ENCODE data around the gene DMBX1. TPM values are rescaled to one million over a fixed set of nuclear protein-coding genes. Genes with fewer than 3 reads are reported as not detected.

The DMBX1 gene
- total RNA-seq, 1 donor from 2014 or later, result not detected

GRCh38 chr1:46461017-46461808, 28.4 kb upstream of the DMBX1 start:
- no peak for DNase-seq

GRCh38 chr1:46461809-46462448, 27.7 kb upstream of the DMBX1 start:
- DNase-seq, result no peak

DNA sequence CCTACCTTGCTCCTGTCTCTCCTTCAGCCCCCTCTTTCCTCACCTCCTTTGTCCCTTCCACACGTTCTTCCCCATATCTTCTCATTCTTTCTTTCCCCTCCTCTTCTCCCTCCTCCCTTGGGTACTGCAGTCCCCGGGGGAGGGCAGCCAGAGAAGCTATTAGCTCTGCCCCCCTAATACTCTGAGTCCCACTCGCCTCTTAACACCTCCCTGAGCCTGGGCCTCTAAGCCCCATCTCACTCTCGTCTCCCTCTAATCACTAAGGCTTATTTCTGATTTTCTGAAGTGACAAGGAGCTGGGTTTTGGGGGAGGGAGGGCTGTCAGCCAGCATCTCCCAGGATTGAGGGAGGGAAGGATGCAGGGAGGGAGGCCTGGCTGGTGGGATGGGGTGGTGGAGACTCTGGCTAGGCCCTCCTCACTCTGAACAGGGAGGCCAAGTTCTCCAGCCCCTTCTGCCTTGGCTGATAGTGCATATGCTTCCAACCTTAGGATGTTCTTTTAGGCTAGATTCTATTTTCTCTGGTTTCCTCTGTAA, 25.6 kb upstream of the DMBX1 start:
- DNase-seq, result no peak

DNA sequence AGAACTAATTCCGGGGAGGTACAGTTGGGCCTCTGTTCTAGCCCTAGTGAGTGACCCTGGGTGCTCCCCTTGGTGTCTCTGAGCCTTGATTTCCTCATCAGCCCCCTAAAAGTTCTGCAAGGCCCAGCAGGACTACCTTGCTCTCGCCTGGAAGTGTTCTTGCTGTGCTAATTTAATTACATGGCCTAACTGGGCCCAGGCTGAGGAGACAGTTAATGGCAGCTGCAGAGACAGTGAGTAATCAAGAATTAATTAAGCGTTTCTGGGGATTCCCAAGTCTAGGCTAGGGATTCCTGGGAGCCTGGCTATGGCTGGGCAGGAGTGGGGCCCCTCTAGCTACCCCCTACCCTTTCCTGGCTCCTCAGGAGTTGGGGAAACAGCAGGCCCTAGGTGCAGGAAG, 24.7 kb upstream of the DMBX1 start:
- no peak for DNase-seq

GRCh38 chr1:46465981-46466476, 23.6 kb upstream of the DMBX1 start:
- no peak for DNase-seq

GRCh38 chr1:46466477-46467182, 23.0 kb upstream of the DMBX1 start:
- DNase-seq, result peak; percentile 14

DNA sequence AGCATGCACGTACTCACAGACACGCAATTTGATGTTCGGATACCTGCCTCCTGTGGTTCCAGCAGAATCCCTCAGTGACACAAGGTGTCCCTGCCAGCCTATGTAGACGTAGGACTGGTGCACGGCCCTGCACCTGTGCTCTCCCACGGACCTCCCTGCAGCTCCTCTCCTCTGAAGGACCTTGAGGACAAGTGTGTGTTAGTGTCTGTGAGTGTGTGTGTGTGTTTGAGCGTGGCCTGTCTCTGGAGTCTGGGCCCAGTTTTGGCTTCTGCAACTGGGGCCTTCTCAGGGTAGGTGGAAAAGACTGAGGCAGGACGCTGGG, 22.5 kb upstream of the DMBX1 start:
- DNase-seq, result no peak

GRCh38 chr1:46469881-46470280, 19.8 kb upstream of the DMBX1 start:
- DNase-seq, result no peak

DNA sequence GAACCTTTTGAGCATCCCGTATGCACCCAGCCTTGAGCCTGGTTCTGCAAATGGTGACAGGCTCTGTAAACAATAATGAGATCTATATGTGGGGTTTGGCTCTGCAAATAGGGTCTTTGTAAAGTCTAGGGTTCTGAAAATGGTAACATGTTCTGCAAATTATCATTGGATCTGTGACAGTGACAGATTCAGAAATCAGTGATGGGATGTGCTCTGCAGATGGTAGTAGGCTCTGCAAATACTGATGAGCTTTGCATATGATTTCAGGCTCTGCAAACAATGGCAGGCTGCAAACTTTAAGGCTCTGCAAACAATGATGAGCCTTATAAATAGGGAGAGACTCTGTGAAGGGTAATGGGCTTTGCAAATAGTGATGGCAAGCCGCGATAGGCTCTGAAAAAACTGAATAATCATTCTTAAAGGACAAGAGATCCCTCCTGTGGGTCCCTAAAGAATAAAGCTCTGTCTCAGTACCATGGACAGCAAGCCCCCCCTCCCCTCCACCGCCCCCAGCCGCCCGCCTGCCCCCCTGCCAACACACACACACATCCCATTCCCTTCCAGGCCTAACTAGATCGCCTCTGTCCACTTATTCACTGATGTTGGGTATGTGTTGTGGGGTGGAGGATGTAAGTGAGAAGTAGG, 17.7 kb upstream of the DMBX1 start:
- no peak for DNase-seq

GRCh38 chr1:46472498-46473181, 17.0 kb upstream of the DMBX1 start:
- DNase-seq, result no peak

- DNase-seq, result no peak
These were observed 15.6 kb upstream of the DMBX1 start for GRCh38 chr1:46473991-46474390.

DNA sequence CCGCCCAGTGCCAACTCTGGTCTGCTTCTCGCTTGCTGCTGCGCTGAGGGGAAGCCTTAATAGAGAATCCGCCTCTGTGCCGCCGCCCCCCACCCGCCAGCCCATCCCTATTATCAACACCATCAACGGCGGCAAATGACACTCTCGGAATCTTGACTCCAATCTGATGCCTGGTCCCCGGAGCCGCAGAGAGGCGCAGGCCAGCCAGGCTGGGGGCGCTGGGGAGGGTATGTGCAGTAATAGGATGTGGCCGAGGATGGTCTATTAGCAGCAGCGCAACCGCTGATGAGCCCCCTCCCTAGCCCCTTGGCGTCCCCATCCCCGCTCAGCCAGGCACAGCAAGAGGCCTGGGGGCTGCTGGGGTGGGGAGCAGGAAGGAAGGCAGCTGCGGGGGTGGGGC, 15.1 kb upstream of the DMBX1 start:
- no peak for DNase-seq

GRCh38 chr1:46476673-46477072, 13.0 kb upstream of the DMBX1 start:
- no peak for DNase-seq

DNA sequence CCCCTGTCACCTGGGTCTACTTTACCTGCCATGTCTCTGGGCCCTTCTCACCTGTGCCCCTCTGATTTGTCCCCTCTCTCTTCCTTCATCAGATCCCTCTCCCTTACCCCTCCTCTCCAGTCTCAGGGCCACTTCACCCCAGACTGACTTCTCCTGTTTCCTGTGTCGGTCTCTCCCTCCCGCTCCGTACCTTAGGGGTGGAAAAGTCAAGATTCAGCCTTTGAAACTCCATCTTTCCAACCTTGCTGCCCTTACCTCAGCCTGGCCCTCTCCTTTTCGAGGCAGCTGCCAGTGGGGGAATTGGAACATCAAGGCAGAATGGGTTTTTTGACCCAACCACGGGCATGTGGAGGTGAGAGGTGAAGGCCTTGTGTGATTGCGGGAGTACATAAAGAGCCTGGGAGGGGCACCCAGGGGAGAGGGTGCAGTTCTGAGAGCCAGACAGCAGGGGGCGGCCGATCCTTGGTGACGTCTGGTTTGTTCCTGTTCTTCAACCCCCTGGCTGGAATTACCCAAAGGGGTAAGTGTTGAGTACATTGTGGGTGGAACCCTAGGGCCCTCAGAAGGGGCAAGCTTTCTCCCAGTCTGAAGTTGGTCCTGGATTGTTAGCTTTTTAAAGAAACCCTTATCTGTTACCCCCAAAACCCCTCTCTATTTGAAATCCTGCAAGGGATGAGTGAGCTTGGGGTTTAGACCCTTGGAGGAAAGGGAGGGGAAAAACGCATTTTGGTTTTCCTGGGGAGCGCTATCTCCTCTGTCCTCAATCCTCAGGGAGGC, 12.3 kb upstream of the DMBX1 start:
- DNase-seq, result peak; percentile 48

GRCh38 chr1:46478721-46479485, 10.7 kb upstream of the DMBX1 start:
- no peak for DNase-seq

- no peak for DNase-seq
These were observed 9.8 kb upstream of the DMBX1 start for GRCh38 chr1:46479744-46480350.

GRCh38 chr1:46480959-46481646, 8.5 kb upstream of the DMBX1 start:
- no peak for DNase-seq

DNA sequence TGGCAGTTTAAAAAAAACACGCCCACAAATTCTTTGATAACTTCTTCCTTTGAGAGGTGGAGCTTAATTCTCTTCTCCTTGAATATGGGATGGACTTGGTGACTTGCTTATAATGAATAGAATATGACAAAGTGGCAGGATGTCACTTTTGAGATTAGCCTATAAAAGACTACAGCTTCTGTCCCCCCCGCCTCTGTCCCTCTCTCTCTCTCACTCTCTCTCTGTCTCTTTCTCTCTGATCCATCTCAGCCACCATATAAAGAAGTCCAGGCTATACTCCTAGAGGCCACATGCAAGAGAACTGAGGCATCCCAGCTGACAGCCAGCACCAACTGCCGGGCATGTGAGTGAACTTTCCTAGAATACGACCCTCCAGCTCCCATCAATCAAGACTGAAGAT, 7.7 kb upstream of the DMBX1 start:
- DNase-seq, result no peak

DNA sequence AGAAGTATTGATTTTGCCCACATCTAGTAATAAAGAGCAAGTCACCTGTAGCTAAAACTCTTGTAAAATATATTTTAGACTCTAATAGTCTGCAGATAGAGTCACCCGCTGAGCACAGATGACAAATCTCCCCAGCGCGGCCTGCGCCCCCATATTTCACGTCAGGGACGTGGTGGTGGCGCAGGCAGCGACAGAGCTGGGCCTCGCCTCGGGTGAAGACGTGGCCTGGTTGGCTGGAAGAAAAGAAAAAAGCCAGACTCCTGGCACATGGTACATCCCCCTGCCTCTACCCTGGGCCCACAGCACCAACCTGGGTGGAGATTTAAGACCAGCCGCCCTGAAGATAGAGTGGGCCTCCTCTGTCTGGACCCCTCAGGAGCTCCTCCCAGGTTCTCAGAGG, 6.0 kb upstream of the DMBX1 start:
- no peak for DNase-seq
